Activated CD4-positive, CD25-positive, alpha-beta regulatory T cell treated with anti-CD3 and anti-CD28 coated beads, Interleukin-2, amount 50 U/mL, for 24 hours (primary cell): ENCODE results near the gene PSMC3.

Source experiments
- ATAC-seq, 2 donors: fragments of 150-1000 bp; cut with Tn5 transposase; one replicate each; pipeline ENCODE4 v1.10.0; 2021; ENCODE audit warnings: mild to moderate bottlenecking in 1 of 2, moderate library complexity in 1 of 2

Gene PSMC3

GRCh38 chr11:47442514-47442913, 16.3 kb upstream of the PSMC3 start:
- ATAC-seq, result no peak

- ATAC-seq, result no peak
These were observed 15.2 kb upstream of the PSMC3 start for GRCh38 chr11:47441421-47441820.

- ATAC-seq, result no peak
These were observed 13.8 kb upstream of the PSMC3 start for GRCh38 chr11:47440054-47440476.

GRCh38 chr11:47438721-47439120, 12.5 kb upstream of the PSMC3 start:
- ATAC-seq, result no peak

- no peak for ATAC-seq
These were observed 11.6 kb upstream of the PSMC3 start for GRCh38 chr11:47437746-47438418.

- ATAC-seq, result no peak
These were observed 11.0 kb upstream of the PSMC3 start for GRCh38 chr11:47437218-47437745.

- ATAC-seq, result no peak
These were observed 10.5 kb upstream of the PSMC3 start for GRCh38 chr11:47436726-47437125.

GRCh38 chr11:47435687-47436086, 9.4 kb upstream of the PSMC3 start:
- no peak for ATAC-seq

GRCh38 chr11:47434011-47434786, 8.0 kb upstream of the PSMC3 start:
- no peak for ATAC-seq

GRCh38 chr11:47433157-47433556, 6.9 kb upstream of the PSMC3 start:
- ATAC-seq, result no peak

GRCh38 chr11:47431356-47432083, 5.3 kb upstream of the PSMC3 start:
- ATAC-seq, result no peak

GRCh38 chr11:47430524-47430923, 4.3 kb upstream of the PSMC3 start:
- ATAC-seq, result no peak

- ATAC-seq, result no peak
These were observed 628 bp downstream of the PSMC3 start for GRCh38 chr11:47425611-47426010.

- ATAC-seq, result no peak
These were observed 7.6 kb downstream of the PSMC3 start for GRCh38 chr11:47418454-47419259.

- no peak for ATAC-seq
These were observed 8.5 kb downstream of the PSMC3 start for GRCh38 chr11:47417712-47418111.

GRCh38 chr11:47415949-47416472, 10.2 kb downstream of the PSMC3 start:
- no peak for ATAC-seq

- ATAC-seq, result no peak
These were observed 11.0 kb downstream of the PSMC3 start for GRCh38 chr11:47415091-47415854.

GRCh38 chr11:47414685-47415070, 11.6 kb downstream of the PSMC3 start:
- ATAC-seq, result no peak

- ATAC-seq, result no peak
These were observed 12.1 kb downstream of the PSMC3 start for GRCh38 chr11:47413908-47414684.

GRCh38 chr11:47413351-47413750, 12.9 kb downstream of the PSMC3 start:
- no peak for ATAC-seq
